Epidermal melanocyte (primary cell): ENCODE results near the gene NETO2.
"Not testable (repeated sequence)": the region's sequence is repeated elsewhere in the genome, so short reads cannot be mapped to it uniquely, and the experiment has no call there.

Experiments used
- DNase-seq: peaks from one replicate; pipeline ENCODE4 v3.0.0; 2011; ENCODE audit warnings: low spot score; ENCODE audit not compliant: insufficient read length

NETO2 gene

GRCh38 chr16:47134550-47134949 lies 9.2 kb downstream of the NETO2 start:
- no peak for DNase-seq

GRCh38 chr16:47132308-47132707 lies 11.4 kb downstream of the NETO2 start:
- no peak for DNase-seq

- DNase-seq = no peak
These were observed 13.8 kb downstream of the NETO2 start for GRCh38 chr16:47129755-47130435.

DNA sequence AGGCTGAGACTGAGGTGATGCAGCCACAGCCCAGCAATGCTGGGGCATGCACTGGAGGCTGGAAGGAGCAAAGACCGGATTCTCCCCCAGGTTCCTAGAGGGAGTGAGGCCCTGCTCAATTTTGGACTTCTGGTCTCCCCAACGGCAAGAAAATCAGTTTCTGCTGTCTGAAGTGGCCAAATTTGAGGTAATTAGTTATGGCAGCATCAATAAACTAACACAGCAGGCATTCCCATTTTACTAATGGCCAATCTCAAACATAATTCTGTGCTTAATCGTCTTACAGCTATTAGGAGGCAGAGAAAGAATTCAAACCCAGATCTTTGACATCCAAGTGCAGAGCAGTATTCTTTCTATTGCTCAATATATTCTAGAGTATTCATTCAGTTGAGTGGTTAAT lies 16.2 kb downstream of the NETO2 start:
- DNase-seq = no peak

DNA sequence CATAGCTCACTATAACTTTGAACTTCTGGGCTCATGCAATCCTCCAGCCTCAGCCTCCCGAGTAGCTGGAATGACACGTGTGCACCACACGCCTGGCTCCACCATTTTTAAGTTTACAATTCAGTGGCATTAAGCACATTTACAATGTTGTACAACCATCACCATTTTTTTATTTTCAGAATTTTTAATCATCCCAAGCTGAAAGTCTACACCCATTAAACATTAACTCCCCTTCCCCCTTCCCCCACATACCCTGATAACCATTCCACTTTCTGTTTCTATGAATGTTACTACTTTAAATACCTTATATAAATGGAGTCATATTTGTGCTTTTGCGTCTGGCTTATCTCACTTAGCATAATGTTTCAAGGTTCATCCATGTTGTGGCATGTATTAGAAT lies 18.0 kb downstream of the NETO2 start:
- no peak for DNase-seq

DNA sequence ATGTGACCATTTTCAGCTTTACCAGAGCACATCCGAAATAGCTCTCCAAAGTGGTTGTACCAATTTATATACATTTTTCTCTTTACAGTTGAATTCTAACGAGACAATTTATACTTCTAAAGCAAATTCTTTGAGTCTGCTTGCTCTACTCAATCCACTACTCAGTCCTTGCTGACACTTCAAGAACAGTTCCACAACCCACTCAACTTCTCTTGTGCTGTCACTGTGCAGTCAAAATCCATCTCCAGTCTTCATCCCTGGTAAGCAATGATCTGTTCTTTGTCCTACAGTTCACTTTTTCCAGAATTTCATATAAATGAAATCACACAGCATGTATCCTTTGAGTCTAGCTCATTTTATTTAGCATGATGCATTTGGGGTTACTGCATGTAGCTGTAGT lies 30.6 kb downstream of the NETO2 start:
- no peak for DNase-seq

GRCh38 chr16:47110939-47111338 lies 32.8 kb downstream of the NETO2 start:
- DNase-seq = no peak

DNA sequence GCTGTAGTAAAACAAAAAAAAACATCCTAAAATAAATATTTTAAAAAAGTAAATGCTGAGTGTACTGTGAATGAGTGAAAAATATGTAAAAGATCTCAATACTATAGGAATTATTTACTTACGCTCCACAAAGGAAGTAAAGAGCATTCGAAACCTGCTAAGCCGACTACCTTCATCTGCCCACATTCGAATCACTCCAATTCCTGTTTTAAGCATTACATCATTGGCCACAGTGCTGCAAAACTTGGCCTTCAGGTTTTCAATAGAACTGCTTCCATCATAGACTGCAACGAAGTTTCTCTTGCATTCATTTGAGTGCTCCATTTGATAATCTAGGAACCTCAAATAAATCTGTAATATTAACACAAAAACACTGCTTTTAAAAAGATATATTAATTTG lies 34.4 kb downstream of the NETO2 start:
- DNase-seq = no peak

DNA sequence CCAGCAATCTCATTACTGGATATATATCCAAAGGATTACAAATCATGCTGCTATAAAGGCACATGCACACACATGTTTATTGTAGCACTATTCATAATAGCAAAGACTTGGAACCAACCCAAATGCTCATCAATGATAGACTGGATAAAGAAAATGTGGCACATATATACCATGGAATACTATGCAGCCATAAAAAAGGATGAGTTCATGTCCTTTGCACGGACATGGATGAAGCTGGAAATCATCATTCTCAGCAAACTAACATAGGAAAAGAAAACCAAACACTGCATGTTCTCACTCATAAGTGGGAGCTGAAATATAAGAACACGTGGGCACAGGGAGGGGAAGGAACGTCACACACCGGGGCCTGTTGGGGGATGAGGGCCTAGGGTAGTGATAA lies 40.8 kb downstream of the NETO2 start:
- DNase-seq = not testable (repeated sequence)

DNA sequence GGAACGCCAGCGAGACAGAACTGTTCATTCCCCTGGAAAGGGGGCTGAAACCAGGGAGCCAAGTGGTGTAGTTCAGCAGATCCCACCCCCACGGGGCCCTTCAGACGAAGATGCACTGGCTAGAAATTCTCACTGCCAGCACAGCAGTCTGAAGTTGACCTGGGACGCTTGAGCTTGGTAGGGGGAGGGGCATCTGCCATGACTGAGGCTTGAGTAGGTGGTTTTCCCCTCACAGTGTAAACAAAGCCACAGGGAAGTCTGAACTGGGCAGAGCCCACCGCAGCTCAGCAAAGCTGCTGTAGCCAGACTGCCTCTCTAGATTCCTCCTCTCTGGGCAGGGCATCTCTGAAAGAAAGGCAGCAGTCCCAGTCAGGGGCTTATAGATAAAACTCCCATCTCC lies 46.6 kb downstream of the NETO2 start:
- not testable (repeated sequence) for DNase-seq

- DNase-seq = no peak
These were observed 47.4 kb downstream of the NETO2 start for GRCh38 chr16:47096297-47096696.

DNA sequence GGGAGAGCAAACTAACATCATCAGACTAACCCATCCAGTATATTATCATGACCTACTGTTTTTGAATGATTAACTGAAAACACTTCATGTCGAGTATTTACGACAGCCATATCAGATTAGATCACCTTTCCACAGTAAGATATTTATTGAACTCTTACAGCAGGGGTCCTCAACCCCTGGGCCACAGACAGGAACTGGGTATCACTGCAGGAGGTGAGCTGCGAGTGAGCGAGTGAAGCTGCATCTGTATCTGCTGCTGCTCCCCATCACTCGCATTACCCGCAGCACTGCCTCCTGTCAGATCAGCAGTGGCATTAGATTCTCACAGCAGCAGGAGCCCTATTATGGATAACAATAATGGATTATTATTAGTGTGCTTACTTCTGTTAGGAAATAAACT lies 59.5 kb downstream of the NETO2 start:
- DNase-seq = no peak

DNA sequence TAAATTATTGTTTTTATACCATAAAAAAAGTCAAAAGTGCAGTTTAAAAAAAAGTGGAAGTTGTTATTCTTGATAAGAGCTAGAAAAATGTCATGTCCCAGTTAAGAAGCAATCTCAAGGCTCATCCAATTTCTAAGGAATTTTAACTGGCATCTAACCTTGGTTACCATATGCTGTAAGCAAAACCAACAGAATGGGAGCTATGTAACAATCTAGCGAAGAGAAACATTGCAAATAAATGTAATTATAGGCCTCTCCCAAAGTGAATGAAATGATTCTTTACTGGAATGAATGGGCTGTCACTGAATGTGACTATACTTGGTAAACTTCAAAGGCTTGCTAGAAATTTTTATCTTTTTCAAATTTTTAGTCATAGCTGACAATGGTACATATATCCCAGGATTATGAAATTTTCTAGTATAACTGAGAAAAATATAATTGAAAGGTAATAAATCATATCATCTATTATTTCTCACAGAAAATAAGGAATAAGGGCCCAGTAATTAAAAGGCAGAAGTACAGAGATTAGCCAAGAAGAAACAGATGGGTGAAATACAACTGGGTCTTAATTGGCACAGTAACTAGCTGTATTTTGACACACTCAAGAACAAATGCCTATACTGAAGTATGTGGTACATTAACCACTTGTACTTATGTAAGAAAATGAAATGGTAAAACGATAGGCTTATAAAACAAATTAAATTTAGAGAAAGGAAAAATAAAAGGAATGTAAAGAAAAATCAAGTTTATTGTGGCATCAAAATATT lies 61.5 kb downstream of the NETO2 start:
- DNase-seq = no peak

- no peak for DNase-seq
These were observed 62.6 kb downstream of the NETO2 start for GRCh38 chr16:47081115-47081514.

DNA sequence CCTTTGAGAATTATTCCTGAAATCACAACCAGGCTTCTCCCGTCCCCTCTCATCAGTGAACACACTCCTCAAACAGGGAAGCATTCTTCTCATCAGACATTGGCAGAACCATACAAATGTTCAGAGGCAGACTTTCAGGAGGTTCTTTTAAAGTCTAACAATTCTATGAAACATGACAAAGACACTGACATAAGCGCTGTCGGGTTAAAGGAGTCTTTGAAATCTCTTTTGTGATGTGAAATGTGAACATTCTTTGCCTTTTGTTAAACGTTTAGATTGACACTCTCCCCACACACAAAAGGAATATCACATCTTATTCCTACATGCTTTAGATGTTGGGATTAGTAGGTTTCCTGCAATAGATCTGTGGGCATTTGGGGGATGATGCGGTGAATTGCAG lies 63.9 kb downstream of the NETO2 start:
- DNase-seq = no peak

- no peak for DNase-seq
These were observed 70.3 kb downstream of the NETO2 start for GRCh38 chr16:47073223-47074155.

DNA sequence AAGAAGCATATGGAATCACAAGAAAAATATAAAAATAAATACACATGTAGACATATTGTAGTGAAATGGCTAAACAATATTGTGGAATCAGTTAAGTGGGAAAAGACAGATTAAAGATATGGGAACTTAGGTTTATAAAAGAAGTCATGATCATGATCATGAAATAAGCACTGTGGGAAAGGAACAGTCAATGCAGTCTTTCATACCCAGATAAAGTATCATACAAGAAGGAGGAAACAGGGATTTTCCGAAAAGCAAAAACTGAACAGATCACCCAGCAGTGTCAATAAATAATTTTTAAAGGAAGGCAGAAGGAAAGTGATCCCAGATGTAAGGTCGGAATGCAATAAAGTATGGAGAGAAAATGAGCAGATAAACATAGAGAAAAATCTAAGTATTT lies 71.6 kb downstream of the NETO2 start:
- no peak for DNase-seq

- DNase-seq = no peak
These were observed 73.7 kb downstream of the NETO2 start for GRCh38 chr16:47069841-47070584.

DNA sequence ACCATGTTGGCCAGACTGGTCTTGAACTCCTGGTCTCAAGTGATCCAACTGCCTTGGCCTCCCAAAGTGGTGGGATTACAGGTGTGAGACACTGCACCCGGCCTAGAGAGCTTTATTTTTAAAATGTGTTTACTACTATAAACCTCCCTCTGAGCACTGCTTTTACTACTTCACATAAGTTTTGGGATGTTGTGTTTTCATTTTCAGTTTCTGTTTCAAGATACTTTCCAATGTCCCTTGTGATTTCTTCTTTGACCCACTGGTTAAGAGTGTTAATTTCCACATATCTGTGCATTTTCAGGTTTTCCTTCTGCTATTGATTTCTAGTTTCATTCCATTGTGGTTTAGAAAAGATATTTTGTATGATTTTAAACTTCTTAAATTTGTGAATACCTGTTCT lies 74.4 kb downstream of the NETO2 start:
- DNase-seq = no peak

GRCh38 chr16:47067203-47067602 lies 76.5 kb downstream of the NETO2 start:
- no peak for DNase-seq
